Testis (tissue), 2 donors: ENCODE results near the gene SLC25A21.

Experiments used
- POLR2A ChIP-seq: fragments of 450-650 bp; IDR thresholded peaks from one replicate; pipeline ENCODE4 v1.6.1; 2017; ENCODE audit warnings: antibody characterized with exemption, mild to moderate bottlenecking, moderate library complexity
- TF ChIP-seq, protein P1 (sequence below), 3 experiments: fragments of 450-650 bp in 2 of 3; fragments of 200-600 bp in 1 of 3; sonication (generic) in 1 of 3; IDR thresholded peaks; one replicate each; pipeline ENCODE4 v1.5.1; 2016 to 2019; ENCODE audit warnings: antibody characterized with exemption in 3 of 3, mild to moderate bottlenecking in 2 of 3, moderate library complexity in 1 of 3

DNA sequence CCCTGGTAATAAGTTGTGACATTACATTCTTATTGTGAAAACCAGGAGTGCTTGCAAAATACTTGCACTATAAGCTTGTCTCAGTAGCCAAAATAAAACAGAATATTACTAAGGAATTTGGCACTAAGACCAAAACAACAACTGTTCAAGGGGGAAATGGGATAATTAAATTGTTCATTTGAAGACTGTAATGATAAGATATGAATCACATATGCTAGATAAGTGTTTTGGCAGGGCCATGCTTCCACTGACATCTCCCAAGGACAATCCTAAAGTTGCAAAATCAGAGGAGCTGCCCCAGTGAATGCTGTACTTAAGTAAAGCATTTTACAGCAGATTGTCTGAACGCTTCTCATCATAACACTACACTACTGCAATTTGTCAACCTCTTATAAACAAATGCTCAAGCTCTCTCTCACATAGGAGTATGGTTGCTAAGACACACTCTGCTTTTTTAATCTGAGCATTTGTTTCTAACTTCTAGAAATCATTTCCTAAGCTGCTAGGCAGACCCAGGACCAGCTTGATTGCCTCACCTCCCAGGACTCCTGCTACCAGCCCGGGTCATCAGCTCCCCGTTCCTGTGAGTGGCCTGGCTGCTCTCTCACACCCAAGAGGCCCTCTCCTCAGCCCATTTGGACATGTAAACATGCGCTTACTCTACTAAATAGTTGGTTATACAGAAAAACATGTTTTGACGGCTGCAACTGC lies 319.3 kb downstream of the SLC25A21 start:
- no peak for TF ChIP-seq POLR2A
- TF ChIP-seq, protein P1, sequence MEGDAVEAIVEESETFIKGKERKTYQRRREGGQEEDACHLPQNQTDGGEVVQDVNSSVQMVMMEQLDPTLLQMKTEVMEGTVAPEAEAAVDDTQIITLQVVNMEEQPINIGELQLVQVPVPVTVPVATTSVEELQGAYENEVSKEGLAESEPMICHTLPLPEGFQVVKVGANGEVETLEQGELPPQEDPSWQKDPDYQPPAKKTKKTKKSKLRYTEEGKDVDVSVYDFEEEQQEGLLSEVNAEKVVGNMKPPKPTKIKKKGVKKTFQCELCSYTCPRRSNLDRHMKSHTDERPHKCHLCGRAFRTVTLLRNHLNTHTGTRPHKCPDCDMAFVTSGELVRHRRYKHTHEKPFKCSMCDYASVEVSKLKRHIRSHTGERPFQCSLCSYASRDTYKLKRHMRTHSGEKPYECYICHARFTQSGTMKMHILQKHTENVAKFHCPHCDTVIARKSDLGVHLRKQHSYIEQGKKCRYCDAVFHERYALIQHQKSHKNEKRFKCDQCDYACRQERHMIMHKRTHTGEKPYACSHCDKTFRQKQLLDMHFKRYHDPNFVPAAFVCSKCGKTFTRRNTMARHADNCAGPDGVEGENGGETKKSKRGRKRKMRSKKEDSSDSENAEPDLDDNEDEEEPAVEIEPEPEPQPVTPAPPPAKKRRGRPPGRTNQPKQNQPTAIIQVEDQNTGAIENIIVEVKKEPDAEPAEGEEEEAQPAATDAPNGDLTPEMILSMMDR (IDR thresholded peaks at IDR 0.05) = no peak
